ENCODE results near the gene GHDC. TPM values are rescaled to one million over a fixed set of nuclear protein-coding genes. Genes with fewer than 3 reads are reported as not detected.
A peak's percentile ranks its signal among the peaks of the same experiment; 100 is the strongest.

GHDC gene
- total RNA-seq, 1 experiment from 2014 or later = 3.7 TPM

- no peaks in the 10 kb centered on the region for H3K9me3 ChIP-seq (ENCODE audit: low read depth, low read length, poor library complexity, severe bottlenecking)
- ChIA-PET CTCF (interaction anchor here (0.5 kb wide), 1 partner anchor 172 kb away, joined by 6 read pairs; no protein-coding TSS in a partner anchor), POLR2A (ENCODE audit: low non-redundant PET) (no interaction called here)
- intact Hi-C loops (cut with micrococcal nuclease; ENCODE audit: unreplicated experiment) = no loop called here
- H3K36me3 ChIP-seq (ENCODE audit: insufficient read depth, low read length, poor library complexity, severe bottlenecking) = no peaks in the 10 kb centered on the region
- H3K27ac ChIP-seq (ENCODE audit: low read depth, low read length, poor library complexity, severe bottlenecking) = no peak within 1 kb of the TSS
- no peak for DNase-seq (ENCODE audit: low spot score)
- H3K4me1 ChIP-seq (ENCODE audit: insufficient read depth, low read length, poor library complexity, severe bottlenecking) = peaks cover 4% of the 10 kb centered on the region
- peak within 1 kb of the TSS; percentile 45 for H3K4me3 ChIP-seq (ENCODE audit: low read depth, low read length, poor library complexity, severe bottlenecking)
- TF ChIP-seq EZH2 (IDR thresholded peaks at IDR 0.05; ENCODE audit: borderline replicate concordance, low read depth, low read length, poor library complexity, severe bottlenecking) = no peak
- TF ChIP-seq CTCF (conservative IDR thresholded peaks at IDR 0.05; ENCODE audit: low read depth, low read length) = no peak
- no peaks in the 10 kb centered on the region for H3K27me3 ChIP-seq (replicated peaks; ENCODE audit: insufficient read depth, low read depth, low read length, poor library complexity)
- BruUV-seq (replicated peaks) = no TSS peak
These were observed 9.3 kb downstream of the GHDC start, which contains the start of gene HCRT for GRCh38 chr17:42184713-42185620. TSS of gene HCRT (minus strand) at chr17:42185452. CDS start at chr17:42185365, 87 bp downstream.

- intact Hi-C loops (cut with micrococcal nuclease; ENCODE audit: unreplicated experiment) = no loop called here
- peak overlapping the region; percentile 45 for H3K4me3 ChIP-seq (ENCODE audit: low read depth, low read length, poor library complexity, severe bottlenecking)
- peak; percentile 63 for DNase-seq (ENCODE audit: low spot score)
- H3K27me3 ChIP-seq (replicated peaks; ENCODE audit: insufficient read depth, low read depth, low read length, poor library complexity) = no peaks in the 10 kb centered on the region
- CTCF ChIA-PET = interaction anchor here (0.5 kb wide), 1 partner anchor 171 kb away, joined by 6 read pairs; no protein-coding TSS in a partner anchor
- TF ChIP-seq CTCF (conservative IDR thresholded peaks at IDR 0.05; ENCODE audit: low read depth, low read length) (peak; percentile 60), EZH2 (IDR thresholded peaks at IDR 0.05; ENCODE audit: borderline replicate concordance, low read depth, low read length, poor library complexity, severe bottlenecking) (no peak)
- peaks cover 4% of the 10 kb centered on the region for H3K4me1 ChIP-seq (ENCODE audit: insufficient read depth, low read length, poor library complexity, severe bottlenecking)
- no peaks in the 10 kb centered on the region for H3K36me3 ChIP-seq (ENCODE audit: insufficient read depth, low read length, poor library complexity, severe bottlenecking)
- POLR2A ChIA-PET (ENCODE audit: low non-redundant PET) = no interaction called here
- BruUV-seq (replicated peaks) = no TSS peak
- no peaks in the 10 kb centered on the region for H3K9me3 ChIP-seq (ENCODE audit: low read depth, low read length, poor library complexity, severe bottlenecking)
- no peak overlapping the region for H3K27ac ChIP-seq (ENCODE audit: low read depth, low read length, poor library complexity, severe bottlenecking)
These were observed 10.3 kb downstream of the GHDC start for GRCh38 chr17:42183741-42184711.

- POLR2A ChIA-PET (ENCODE audit: low non-redundant PET) = no interaction called here
- CTCF ChIA-PET = no interaction called here
- Histone ChIP-seq H3K27me3 (replicated peaks; ENCODE audit: insufficient read depth, low read depth, low read length, poor library complexity) (no peaks in the 10 kb centered on the region), H3K36me3 (ENCODE audit: insufficient read depth, low read length, poor library complexity, severe bottlenecking) (no peaks in the 10 kb centered on the region), H3K27ac (ENCODE audit: low read depth, low read length, poor library complexity, severe bottlenecking) (no peak overlapping the region), H3K4me1 (ENCODE audit: insufficient read depth, low read length, poor library complexity, severe bottlenecking) (peaks cover 4% of the 10 kb centered on the region), H3K9me3 (ENCODE audit: low read depth, low read length, poor library complexity, severe bottlenecking) (no peaks in the 10 kb centered on the region), H3K4me3 (ENCODE audit: low read depth, low read length, poor library complexity, severe bottlenecking) (peak overlapping the region; percentile 45)
- DNase-seq (ENCODE audit: low spot score) = peak; percentile 41
- BruUV-seq (replicated peaks) = no TSS peak
- intact Hi-C loops (cut with micrococcal nuclease; ENCODE audit: unreplicated experiment) = no loop called here
- TF ChIP-seq CTCF (conservative IDR thresholded peaks at IDR 0.05; ENCODE audit: low read depth, low read length) (no peak), EZH2 (IDR thresholded peaks at IDR 0.05; ENCODE audit: borderline replicate concordance, low read depth, low read length, poor library complexity, severe bottlenecking) (no peak)
These were observed 11.2 kb downstream of the GHDC start for GRCh38 chr17:42182927-42183734.
